ENCODE measurements around the gene RPL28. TPM values are rescaled to one million over a fixed set of nuclear protein-coding genes. Genes with fewer than 3 reads are reported as not detected.

The RPL28 gene
- total RNA-seq, result 569 TPM
- long read RNA-seq, full-length matches to known transcripts, result 122 of 144 reads
- long read RNA-seq, partial matches to known transcripts, result 14 of 144 reads
- long read RNA-seq, other reads (novel, unspliced or antisense), result 8 of 144 reads

- peak; percentile 98 for DNase-seq
- intact Hi-C loops (cut with DNase I), result loop anchor here (2.0 kb wide), 1 partner anchor 47 kb away; the partner anchor contains the start of gene KMT5C
- ATAC-seq (ENCODE audit: poor library complexity), result peak; percentile 93
Observed at GRCh38 chr19:55385724-55386492, at the start of gene RPL28. RPL28 (plus strand) TSS chr19:55385932; CDS start chr19:55386358, 426 bp downstream.

GRCh38 chr19:55336101-55336500 is 49.6 kb upstream of the RPL28 start:
- DNase-seq (no peak), ATAC-seq (ENCODE audit: poor library complexity) (no peak)
- intact Hi-C loops (cut with DNase I), result no loop called here

- intact Hi-C loops (cut with DNase I), result loop anchor here (2.0 kb wide), 1 partner anchor 46 kb away; the partner anchor contains the start of genes RPL28 and TMEM238
Observed at GRCh38 chr19:55339105-55339888, 46.4 kb upstream of the RPL28 start, which contains the start of gene KMT5C. KMT5C (plus strand) TSS chr19:55339876; CDS start chr19:55341937, 2,061 bp downstream.

DNA sequence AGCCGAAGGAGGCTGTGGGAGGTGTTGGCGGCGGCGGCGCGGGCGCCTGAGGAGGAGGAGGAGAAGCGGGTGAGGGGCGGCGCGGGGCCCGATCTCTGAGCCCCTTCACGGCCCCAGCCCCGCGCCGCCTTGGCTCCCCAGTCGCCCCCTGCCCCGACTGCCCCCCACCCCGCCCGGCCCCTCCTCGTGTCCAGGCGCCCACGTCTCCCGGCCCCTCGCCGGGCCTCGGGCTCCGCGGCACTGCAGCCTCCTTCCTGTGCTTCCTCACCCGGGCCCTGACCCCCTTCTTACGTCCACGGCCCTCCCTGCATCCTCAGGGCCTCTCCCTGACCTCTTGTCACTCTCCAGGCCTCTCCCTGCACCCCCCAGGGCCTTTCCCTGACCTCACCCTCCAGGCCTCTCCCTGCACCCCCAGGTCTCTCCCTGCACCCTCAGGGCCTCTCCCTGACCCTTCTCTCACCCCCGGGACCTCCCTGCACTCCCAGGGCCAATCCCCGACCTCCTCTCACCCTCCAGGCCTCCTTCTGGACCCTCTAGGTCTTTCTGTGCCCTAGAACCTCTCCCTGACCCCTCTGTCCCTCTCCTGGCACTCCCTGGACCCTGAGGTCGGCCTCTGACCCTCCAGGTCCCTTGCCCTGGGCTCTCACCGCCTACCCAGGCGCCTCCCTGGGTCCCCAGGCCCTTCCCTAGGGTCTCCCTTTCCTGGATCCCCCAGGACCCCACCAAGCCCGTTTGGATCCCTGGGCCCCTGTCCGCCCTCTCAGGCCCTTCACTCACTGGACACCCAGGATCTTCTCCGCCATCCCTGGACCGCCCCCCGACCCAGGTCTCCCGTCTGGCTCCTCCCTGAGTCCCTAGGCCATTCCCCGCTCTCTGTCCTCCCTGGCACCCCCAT is 45.6 kb upstream of the RPL28 start:
- ATAC-seq (ENCODE audit: poor library complexity) (no peak), DNase-seq (no peak)
- intact Hi-C loops (cut with DNase I), result loop anchor here (2.0 kb wide), 1 partner anchor 45 kb away; the partner anchor contains the start of genes RPL28 and TMEM238

More at GRCh38 chr19:55339105-55339888, 46.4 kb upstream of the RPL28 start, which contains the start of gene KMT5C:
- DNase-seq (peak; percentile 100), ATAC-seq (ENCODE audit: poor library complexity) (peak; percentile 93)

DNA sequence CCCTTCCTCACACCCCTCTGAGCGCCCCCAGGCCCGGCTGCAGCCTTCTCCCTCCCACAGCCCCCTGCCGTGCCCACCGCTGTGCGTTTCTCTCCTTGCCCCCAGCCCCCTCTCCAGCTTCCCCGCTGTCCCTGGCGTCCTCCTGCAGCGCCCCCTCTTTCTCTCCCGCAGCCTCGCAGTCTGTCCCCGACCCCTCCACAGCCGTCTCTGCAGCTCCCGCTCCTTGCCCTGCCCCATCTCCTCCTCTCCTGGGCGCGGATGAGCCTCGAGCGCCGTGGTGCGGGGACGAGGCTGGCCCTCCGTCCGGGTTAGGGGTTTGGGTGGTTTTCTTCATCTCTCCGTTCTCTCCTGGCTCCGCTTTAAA is 45.0 kb upstream of the RPL28 start:
- intact Hi-C loops (cut with DNase I), result no loop called here
- no peak for DNase-seq
- no peak for ATAC-seq (ENCODE audit: poor library complexity)

- intact Hi-C loops (cut with DNase I), result no loop called here
- no peak for ATAC-seq (ENCODE audit: poor library complexity)
- DNase-seq, result peak; percentile 81
Observed at GRCh38 chr19:55341171-55341588, 44.6 kb upstream of the RPL28 start.

GRCh38 chr19:55341595-55342531 is 43.9 kb upstream of the RPL28 start:
- no peak for DNase-seq
- intact Hi-C loops (cut with DNase I), result no loop called here
- no peak for ATAC-seq (ENCODE audit: poor library complexity)

DNA sequence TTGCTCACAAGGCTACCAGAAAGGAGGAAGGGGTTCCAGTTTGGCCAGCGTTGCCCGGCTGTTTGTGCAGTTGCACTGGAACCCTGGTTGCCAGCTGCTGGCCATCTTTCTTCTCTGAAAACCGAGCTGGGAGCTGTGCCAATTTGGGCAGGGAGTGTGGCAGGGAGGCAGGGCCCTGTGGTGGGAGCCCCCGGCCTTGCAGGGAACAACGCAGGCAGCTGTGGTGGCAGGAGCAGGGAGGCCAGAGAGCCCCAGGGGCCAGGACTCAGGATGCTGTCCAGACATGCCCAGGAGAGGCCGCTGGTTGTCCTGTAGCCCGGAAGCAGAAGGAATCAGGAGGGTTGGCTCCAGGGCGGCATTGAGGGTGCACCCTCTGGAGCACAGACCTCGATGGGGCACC is 41.3 kb upstream of the RPL28 start:
- DNase-seq (no peak), ATAC-seq (ENCODE audit: poor library complexity) (no peak)
- intact Hi-C loops (cut with DNase I), result no loop called here

- intact Hi-C loops (cut with DNase I), result no loop called here
- no peak for ATAC-seq (ENCODE audit: poor library complexity)
- no peak for DNase-seq
Observed at GRCh38 chr19:55345101-55345817, 40.5 kb upstream of the RPL28 start.

GRCh38 chr19:55345818-55346724 is 39.7 kb upstream of the RPL28 start:
- DNase-seq (peak; percentile 71), ATAC-seq (ENCODE audit: poor library complexity) (peak; percentile 23)
- intact Hi-C loops (cut with DNase I), result no loop called here

GRCh38 chr19:55346725-55347441 is 38.8 kb upstream of the RPL28 start:
- DNase-seq (no peak), ATAC-seq (ENCODE audit: poor library complexity) (peak; percentile 30)
- intact Hi-C loops (cut with DNase I), result no loop called here

GRCh38 chr19:55347442-55348009 is 38.2 kb upstream of the RPL28 start:
- ATAC-seq (ENCODE audit: poor library complexity), result no peak
- DNase-seq, result no peak
- intact Hi-C loops (cut with DNase I), result no loop called here

DNA sequence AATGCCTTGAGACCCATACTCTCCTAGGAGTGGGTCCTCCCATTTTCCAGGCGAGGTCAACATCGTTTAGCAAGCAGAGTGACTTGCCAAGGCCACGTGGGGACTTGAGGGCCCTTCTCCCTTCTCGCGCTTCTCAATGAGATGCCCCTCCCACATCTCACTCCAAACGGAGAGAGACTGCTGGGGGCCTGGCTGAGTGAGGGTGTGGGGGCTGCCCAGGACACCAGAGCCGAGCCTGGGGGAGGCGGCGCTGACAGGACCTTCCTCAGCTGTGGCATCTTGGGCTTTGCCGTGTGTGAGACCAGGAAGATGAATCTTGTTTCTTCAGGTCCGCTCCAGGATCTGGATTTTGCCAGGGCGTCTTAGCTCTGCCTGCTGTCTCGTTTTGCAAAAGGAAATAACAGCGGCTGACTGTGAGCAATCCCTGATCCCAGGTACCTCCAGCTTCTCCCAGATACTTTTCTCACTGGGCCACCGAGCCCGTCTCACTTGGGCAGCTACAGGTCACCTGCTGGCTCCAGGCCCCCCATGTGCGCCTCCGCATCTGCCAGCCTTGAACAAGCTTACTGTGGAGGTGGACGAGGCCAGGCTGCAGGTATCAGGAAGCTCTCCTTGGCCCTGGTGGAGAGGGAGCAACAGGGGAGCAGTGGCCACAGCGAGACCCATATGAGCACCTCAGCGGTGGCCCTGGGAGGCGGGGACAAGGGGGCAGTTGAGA is 37.3 kb upstream of the RPL28 start:
- ATAC-seq (ENCODE audit: poor library complexity) (no peak), DNase-seq (no peak)
- intact Hi-C loops (cut with DNase I), result no loop called here

DNA sequence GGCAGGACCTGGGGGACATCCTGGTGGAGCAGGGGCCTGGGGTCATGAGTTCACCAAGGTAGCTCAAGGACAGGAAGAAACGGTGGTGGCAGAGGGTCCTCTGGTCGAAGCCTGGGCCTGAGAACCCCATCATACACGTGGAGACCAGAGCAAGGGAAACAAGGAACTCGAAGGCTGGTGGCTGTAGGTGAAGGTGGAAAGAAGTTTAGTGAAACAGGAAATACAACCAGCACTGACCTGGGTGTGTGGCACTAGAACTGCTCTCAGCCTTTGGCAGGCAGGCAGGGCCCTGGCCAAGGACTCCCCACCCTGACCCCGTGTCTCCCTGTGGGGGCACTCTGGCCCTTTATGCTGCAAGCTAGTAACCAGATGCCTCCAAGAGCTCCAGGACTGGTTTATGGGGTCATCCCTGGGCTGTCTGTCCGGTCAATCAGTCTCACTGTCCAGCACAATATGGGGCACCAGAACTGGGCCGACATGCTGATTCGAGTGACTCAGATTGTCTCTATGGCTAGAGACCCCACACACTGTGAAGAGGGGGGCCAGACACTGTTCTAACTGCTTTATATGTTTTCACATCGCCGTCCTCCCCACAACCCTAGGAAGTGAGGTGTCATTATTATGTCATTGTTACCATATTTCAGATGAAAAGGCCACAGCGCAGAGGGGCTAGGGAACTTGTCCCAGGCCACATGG is 35.0 kb upstream of the RPL28 start:
- DNase-seq (no peak), ATAC-seq (ENCODE audit: poor library complexity) (no peak)
- intact Hi-C loops (cut with DNase I), result no loop called here

Data from Right ventricle myocardium superior (tissue), 1 donor.